SK-N-SH (cell line): Measurements from ENCODE around the gene ACSS1. TPM values are rescaled to one million over a fixed set of nuclear protein-coding genes. Genes with fewer than 3 reads are reported as not detected.

Source experiments
- CTCF ChIA-PET: fragments of 300-600, 350-600 bp; formaldehyde crosslinking; extraction: SDS; loops from one replicate; lab custom pipeline; 2021; lab: Yijun Ruan, JAX
- POLR2A ChIA-PET: fragments of 350-600 bp; sonication (Branson Sonifier 250); formaldehyde crosslinking; extraction: SDS; loops from one replicate; lab custom pipeline; 2020; ENCODE audit warnings: antibody characterized with exemption, inconsistent platforms; lab: Yijun Ruan, JAX
- DNase-seq: peaks from one replicate; pipeline ENCODE4 v3.0.0; 2012
- H2AFZ ChIP-seq: fragments of 200-600 bp; sonication (generic); 2 replicates; pipeline ENCODE4 v1.8.1; 2016; ENCODE audit warnings: antibody characterized with exemption, mild to moderate bottlenecking, low read depth
- H3F3A ChIP-seq: fragments of 200-600 bp; sonication (generic); replicated peaks from 2 replicates; pipeline ENCODE3; 2016; ENCODE audit warnings: antibody characterized with exemption, mild to moderate bottlenecking; ENCODE audit not compliant: insufficient read depth
- H3K27ac ChIP-seq, 2 experiments: fragments of 200-500 bp in 1 of 2; fragments of 200-600 bp in 1 of 2; sonication (Bioruptor generic) in 1 of 2; sonication (generic), shearing (Covaris generic) in 1 of 2; 2 replicates each; pipeline versions ENCODE4 v1.5.1 to v1.6.1; 2014 to 2016; ENCODE audit warnings: low read depth in 2 of 2, inconsistent platforms in 1 of 2, low read length in 1 of 2, mild to moderate bottlenecking in 1 of 2, mixed read lengths in 1 of 2
- H3K27me3 ChIP-seq: fragments of 200-600 bp; sonication (generic), shearing (Covaris generic); 2 replicates; pipeline ENCODE4 v1.6.1; 2016; ENCODE audit warnings: mixed run types; ENCODE audit not compliant: insufficient read depth
- H3K36me3 ChIP-seq, 2 experiments: fragments of 200-500 bp in 1 of 2; fragments of 200-600 bp in 1 of 2; sonication (Bioruptor generic) in 1 of 2; sonication (generic) in 1 of 2; replicated peaks in 1 of 2; 2 replicates each; pipeline versions ENCODE3 to v1.5.1; 2014 to 2016; ENCODE audit warnings: low read length in 1 of 2, mild to moderate bottlenecking in 1 of 2; ENCODE audit not compliant: insufficient read depth in 2 of 2, control insufficient read depth in 1 of 2
- H3K4me1 ChIP-seq, 2 experiments: fragments of 200-500 bp in 1 of 2; fragments of 200-600 bp in 1 of 2; sonication (Bioruptor generic) in 1 of 2; sonication (generic), shearing (Covaris generic) in 1 of 2; 2 replicates each; pipeline versions ENCODE4 v1.5.1 to v1.6.1; 2014 to 2016; ENCODE audit warnings: low read depth in 1 of 2, low read length in 1 of 2, mixed run types in 1 of 2; ENCODE audit not compliant: insufficient read depth in 2 of 2, control insufficient read depth in 1 of 2
- H3K4me2 ChIP-seq: fragments of 200-600 bp; sonication (generic), shearing (Covaris generic); 2 replicates; pipeline ENCODE4 v1.6.1; 2017; ENCODE audit warnings: mixed run types
- H3K4me3 ChIP-seq, 2 experiments: fragments of 200-500 bp in 1 of 2; fragments of 200-600 bp in 1 of 2; sonication (Bioruptor generic) in 1 of 2; sonication (generic), shearing (Covaris generic) in 1 of 2; 2 replicates each; pipeline versions ENCODE4 v1.5.1 to v1.8.1; 2014 to 2016; ENCODE audit warnings: low read depth in 2 of 2, inconsistent platforms in 1 of 2, low read length in 1 of 2, mild to moderate bottlenecking in 1 of 2, mixed read lengths in 1 of 2, moderate library complexity in 1 of 2
- H3K79me2 ChIP-seq: fragments of 200-600 bp; sonication (generic); 2 replicates; pipeline ENCODE4 v1.8.1; 2017; ENCODE audit warnings: mild to moderate bottlenecking; ENCODE audit not compliant: insufficient read depth
- H3K9ac ChIP-seq: fragments of 200-600 bp; sonication (generic); 2 replicates; pipeline ENCODE4 v1.6.1; 2017; ENCODE audit warnings: mixed run types
- H3K9me2 ChIP-seq: fragments of 200-600 bp; sonication (generic); 2 replicates; pipeline ENCODE4 v1.6.1; 2017; ENCODE audit warnings: mixed run types
- H3K9me3 ChIP-seq: fragments of 200-600 bp; sonication (generic); 2 replicates; pipeline ENCODE4 v1.6.1; 2017; ENCODE audit warnings: mixed run types, mild to moderate bottlenecking, moderate library complexity
- H4K20me1 ChIP-seq: fragments of 200-600 bp; sonication (generic); 2 replicates; pipeline ENCODE4 v1.6.1; 2017; ENCODE audit warnings: mild to moderate bottlenecking, mixed run types; ENCODE audit not compliant: insufficient read depth
- CHD2 ChIP-seq: fragments of 150-350 bp; IDR thresholded peaks from 2 replicates; pipeline ENCODE4 v1.6.1; 2018; ENCODE audit warnings: low read length; ENCODE audit not compliant: partially characterized antibody
- FOXJ3 ChIP-seq: sonication (generic); formaldehyde crosslinking; IDR thresholded peaks from 2 replicates; pipeline ENCODE4 v1.5.1; 2020; ENCODE audit warnings: mild to moderate bottlenecking, missing genetic modification reagents
- GABPA ChIP-seq: IDR thresholded peaks from 2 replicates; pipeline ENCODE4 v1.4.0; 2012; ENCODE audit warnings: low read depth, mild to moderate bottlenecking
- GATA2 ChIP-seq: sonication (generic); formaldehyde crosslinking; IDR thresholded peaks from 2 replicates; pipeline ENCODE4 v1.5.0; 2020; ENCODE audit warnings: mild to moderate bottlenecking, missing genetic modification reagents
- IRF3 ChIP-seq: fragments of 150-350 bp; IDR thresholded peaks from 2 replicates; pipeline ENCODE4 v1.6.1; 2016; ENCODE audit warnings: mild to moderate bottlenecking, low read depth, low read length
- JUND ChIP-seq: IDR thresholded peaks from 2 replicates; pipeline ENCODE4 v1.4.0; 2012
- MXI1 ChIP-seq: IDR thresholded peaks from 2 replicates; pipeline ENCODE4 v1.6.1; 2012; ENCODE audit warnings: mild to moderate bottlenecking, low read depth, low read length, improper control_type of control experiment
- NFIC ChIP-seq: IDR thresholded peaks from 2 replicates; pipeline ENCODE4 v1.4.0; 2012; ENCODE audit warnings: borderline replicate concordance
- POLR2AphosphoS5 ChIP-seq: IDR thresholded peaks from 2 replicates; pipeline ENCODE4 v1.6.1; 2012; ENCODE audit warnings: low read depth, low read length
- RXRA ChIP-seq: IDR thresholded peaks from 2 replicates; pipeline ENCODE4 v1.4.0; 2012; ENCODE audit warnings: low read depth, mild to moderate bottlenecking, borderline replicate concordance
- TCF12 ChIP-seq: IDR thresholded peaks from 2 replicates; pipeline ENCODE4 v1.4.0; 2012
- TEAD4 ChIP-seq: IDR thresholded peaks from 2 replicates; pipeline ENCODE4 v1.4.0; 2012; ENCODE audit warnings: mild to moderate bottlenecking, borderline replicate concordance; ENCODE audit not compliant: insufficient read depth
- WGBS: methylation state at CpG from one replicate; pipeline ENCODE4 v1.1.6; 2017; ENCODE audit warnings: low lambda C conversion rate; 5-methylcytosine and 5-hydroxymethylcytosine counted together
- polyA plus RNA-seq, 3 experiments: library from polyadenylated mRNA; depleted of rRNA; stranded (reverse); fragments of >200 nt; gene quantifications; 2 replicates each; pipeline ENCODE4 v1.2.3, GENCODE V29; 2012

Gene ACSS1
- polyA plus RNA-seq, 1 of the 3 experiments (the other 2 are of a cell fraction) = 2.0 TPM

GRCh38 chr20:25047766-25048165 lies 10.2 kb downstream of the ACSS1 start:
- H3K79me2 ChIP-seq = no peaks in the 10 kb centered on the region
- no peaks in the 10 kb centered on the region for H3K36me3 ChIP-seq
- H3K9me2 ChIP-seq = no peaks in the 10 kb centered on the region
- H3K27me3 ChIP-seq = 0 out of 2 replicates have a peak, but pooled peaks cover 6% of the 10 kb centered on the region
- H3K9me3 ChIP-seq = no peaks in the 10 kb centered on the region
- H3K9ac ChIP-seq = no peak overlapping the region
- H4K20me1 ChIP-seq = no peaks in the 10 kb centered on the region
- no peaks in the 10 kb centered on the region for H3F3A ChIP-seq
- no peak overlapping the region for H3K4me2 ChIP-seq
- H3K4me3 ChIP-seq = no peak overlapping the region
- CTCF ChIA-PET = interaction anchor here (2.0 kb wide), 1 partner anchor 17 kb away, joined by 4 read pairs; no protein-coding TSS in a partner anchor
- no peaks in the 10 kb centered on the region; a peak in 1 of 4 replicates for H3K4me1 ChIP-seq
- H2AFZ ChIP-seq = no peak overlapping the region
- no peak for DNase-seq
- POLR2A ChIA-PET = no interaction called here
- no peak for TF ChIP-seq GATA2 (CRISPR knock-in tag)
- TF ChIP-seq TCF12 = no peak
- no peak for TF ChIP-seq POLR2AphosphoS5
- TF ChIP-seq GABPA = no peak
- TF ChIP-seq FOXJ3 (CRISPR knock-in tag) = no peak
- no peak for TF ChIP-seq CHD2
- TF ChIP-seq TEAD4 = no peak
- no peak for TF ChIP-seq MXI1
- TF ChIP-seq RXRA = no peak
- TF ChIP-seq NFIC = no peak
- whole genome bisulfite sequencing = 70% methylated on average over 13 of the region's 13 CpGs
- no peak overlapping the region for H3K27ac ChIP-seq

- H3K4me1 ChIP-seq = no peaks in the 10 kb centered on the region; a peak in 1 of 4 replicates
- H3K36me3 ChIP-seq = no peaks in the 10 kb centered on the region
- no peaks in the 10 kb centered on the region for H3K79me2 ChIP-seq
- no peak for DNase-seq
- no peaks in the 10 kb centered on the region for H3K9me2 ChIP-seq
- TF ChIP-seq IRF3 (no peak), JUND (no peak)
- H3K27me3 ChIP-seq = 0 out of 2 replicates have a peak, but pooled peaks cover 6% of the 10 kb centered on the region
- POLR2A ChIA-PET = no interaction called here
- H3K4me2 ChIP-seq = no peak overlapping the region
- CTCF ChIA-PET = interaction anchor here (1.2 to 2.0 kb wide), 2 partner anchors 16 to 18 kb away, joined by 3 to 4 read pairs; no protein-coding TSS in a partner anchor
- no peaks in the 10 kb centered on the region for H4K20me1 ChIP-seq
- H2AFZ ChIP-seq = no peak overlapping the region
- no peak overlapping the region for H3K27ac ChIP-seq
- H3K4me3 ChIP-seq = no peak overlapping the region
- WGBS = 65% methylated on average over 20 of the region's 21 CpGs
- no peaks in the 10 kb centered on the region for H3F3A ChIP-seq
- no peak overlapping the region for H3K9ac ChIP-seq
- no peaks in the 10 kb centered on the region for H3K9me3 ChIP-seq
These were observed 10.9 kb downstream of the ACSS1 start for GRCh38 chr20:25046736-25047666.
